GM12878 (cell line): Measurements from ENCODE around the gene HIVEP3. TPM values are rescaled to one million over a fixed set of nuclear protein-coding genes. Genes with fewer than 3 reads are reported as not detected.

Experiments
- ATAC-seq: fragments of 200-7000 bp; cut with Tn5 transposase; 3 replicates; pipeline ENCODE4 v1.9.1; 2020; ENCODE audit warnings: mild to moderate bottlenecking, moderate library complexity
- BruUV-seq: library from RNA; stranded (reverse); fragments of 400-500 nt; replicated peaks from 2 replicates; lab custom pipeline; 2021; lab: Mats Ljungman, UMichigan
- CTCF ChIA-PET: fragments of 300-600 bp; sonication (Branson Sonifier 250); formaldehyde crosslinking; extraction: SDS; loops from one replicate; lab custom pipeline; 2021; ENCODE audit warnings: inconsistent platforms; lab: Yijun Ruan, JAX
- POLR2A ChIA-PET: fragments of 350-600 bp; formaldehyde crosslinking; extraction: SDS; loops from one replicate; lab custom pipeline; 2021; ENCODE audit warnings: inconsistent platforms; lab: Charles Lee
- RAD21 ChIA-PET: fragments of 300-600 bp; sonication (Branson Sonifier 250); formaldehyde crosslinking; loops from one replicate; lab custom pipeline; 2023; ENCODE audit warnings: antibody characterized with exemption; ENCODE audit not compliant: unreplicated experiment; lab: Charles Lee
- SMC1A ChIA-PET: fragments of 300-600 bp; sonication (Branson Sonifier 250); formaldehyde crosslinking; loops from one replicate; lab custom pipeline; 2023; ENCODE audit not compliant: unreplicated experiment, uncharacterized antibody; lab: Charles Lee
- DNase-seq: peaks from one replicate; pipeline ENCODE4 v3.0.0-alpha.2; 2011; ENCODE audit warnings: low read depth, low spot score
- FAIRE-seq: peaks from 3 replicates; lab custom pipeline; 2011; peaks lifted over from hg19 to GRCh38; lab: Jason Lieb, UNC
- H2AFZ ChIP-seq: 2 replicates; pipeline ENCODE4 v1.6.0; 2011; ENCODE audit warnings: low read depth, low read length, control low read depth; ENCODE audit not compliant: control insufficient read depth
- H3K27ac ChIP-seq: 2 replicates; pipeline ENCODE4 v1.5.1; 2011; ENCODE audit warnings: control low read depth; ENCODE audit not compliant: control insufficient read depth, insufficient read depth
- H3K27me3 ChIP-seq, 2 experiments: replicated peaks in 1 of 2; 2 replicates each; pipeline versions ENCODE4 v1.6.0 to v1.6.1; 2011; ENCODE audit warnings: low read length in 1 of 2; ENCODE audit not compliant: control insufficient read depth in 2 of 2, insufficient read depth in 2 of 2
- H3K36me3 ChIP-seq, 2 experiments: 2 replicates each; pipeline ENCODE4 v1.5.1; 2011; ENCODE audit warnings: low read length in 1 of 2; ENCODE audit not compliant: control insufficient read depth in 2 of 2, insufficient read depth in 2 of 2
- H3K4me1 ChIP-seq: 2 replicates; pipeline ENCODE4 v1.6.1; 2011; ENCODE audit warnings: mild to moderate bottlenecking, low read length, moderate library complexity, mixed read lengths; ENCODE audit not compliant: control insufficient read depth, insufficient read depth
- H3K4me2 ChIP-seq: 2 replicates; pipeline ENCODE4 v1.6.0; 2011; ENCODE audit warnings: control low read depth; ENCODE audit not compliant: control insufficient read depth, insufficient read depth
- H3K4me3 ChIP-seq: fragments of 200-600 bp; sonication (generic); 2 replicates; pipeline ENCODE4 v1.5.1; 2016
- H3K79me2 ChIP-seq: 2 replicates; pipeline ENCODE4 v1.6.0; 2011; ENCODE audit warnings: low read length; ENCODE audit not compliant: control insufficient read depth, insufficient read depth
- H3K9ac ChIP-seq: 2 replicates; pipeline ENCODE4 v1.8.0; 2011; ENCODE audit warnings: low read length, control low read depth, mixed read lengths; ENCODE audit not compliant: control insufficient read depth, insufficient read depth
- H3K9me3 ChIP-seq: replicated peaks from 3 replicates; pipeline ENCODE4 v1.5.1; 2011; ENCODE audit warnings: mild to moderate bottlenecking, low read length; ENCODE audit not compliant: control insufficient read depth, insufficient read depth
- H4K20me1 ChIP-seq: 2 replicates; pipeline ENCODE4 v1.6.0; 2011; ENCODE audit not compliant: control insufficient read depth, insufficient read depth
- ASH2L ChIP-seq: fragments of 300-600, 200-600 bp; sonication (generic); IDR thresholded peaks from 2 replicates; pipeline ENCODE4 v1.6.1; 2017; ENCODE audit warnings: low read depth, mild to moderate bottlenecking, borderline replicate concordance
- DPF2 ChIP-seq: fragments of 450-650 bp; IDR thresholded peaks from 2 replicates; pipeline ENCODE4 v1.6.1; 2017; ENCODE audit warnings: mild to moderate bottlenecking
- FOS ChIP-seq: IDR thresholded peaks from 3 replicates; pipeline ENCODE4 v1.6.1; 2011; ENCODE audit warnings: borderline replicate concordance; ENCODE audit not compliant: insufficient read length; ENCODE audit errors: extremely low read depth
- HDAC6 ChIP-seq: fragments of 200-600 bp; sonication (generic); IDR thresholded peaks from one replicate; pipeline ENCODE4 v1.8.0; 2017; ENCODE audit warnings: antibody characterized with exemption; ENCODE audit not compliant: unreplicated experiment
- JUNB ChIP-seq: IDR thresholded peaks from 2 replicates; pipeline ENCODE4 v1.6.1; 2016; ENCODE audit warnings: antibody characterized with exemption, mild to moderate bottlenecking
- MEF2A ChIP-seq: IDR thresholded peaks from 2 replicates; pipeline ENCODE4 v1.6.1; 2011; ENCODE audit warnings: low read depth, mild to moderate bottlenecking, low read length, moderate library complexity; ENCODE audit not compliant: insufficient read depth
- NFYA ChIP-seq: IDR thresholded peaks from 2 replicates; pipeline ENCODE4 v1.6.1; 2011; ENCODE audit warnings: low read depth, mild to moderate bottlenecking, low read length, improper control_type of control experiment, borderline replicate concordance
- PML ChIP-seq: IDR thresholded peaks from 2 replicates; pipeline ENCODE4 v1.6.1; 2012; ENCODE audit warnings: low read length, inconsistent platforms
- SMARCA5 ChIP-seq: fragments of 450-650 bp; IDR thresholded peaks from 2 replicates; pipeline ENCODE4 v1.6.1; 2017; ENCODE audit warnings: mild to moderate bottlenecking
- SPI1 ChIP-seq: IDR thresholded peaks from 2 replicates; pipeline ENCODE4 v1.6.1; 2011; ENCODE audit warnings: low read depth, mild to moderate bottlenecking, low read length, moderate library complexity, borderline replicate concordance; ENCODE audit not compliant: insufficient read depth
- TBL1XR1 ChIP-seq: IDR thresholded peaks from 2 replicates; pipeline ENCODE4 v1.6.1; 2012; ENCODE audit warnings: low read depth, low read length, improper control_type of control experiment
- WGBS: methylation state at CpG from one replicate; pipeline ENCODE4 v1.1.6; 2016; ENCODE audit warnings: low lambda C conversion rate; ENCODE audit not compliant: insufficient replicate concordance, insufficient coverage; ENCODE audit errors: missing lambda C conversion rate; 5-methylcytosine and 5-hydroxymethylcytosine counted together
- in situ Hi-C: fragments of 300-500 bp; cut with MboI; formaldehyde crosslinking; loops from 9 replicates; pipeline ENCODE4 v1.14.3; 2018; ENCODE audit warnings: mixed read lengths
- intact Hi-C: fragments of 100-400 bp; cut with micrococcal nuclease; formaldehyde crosslinking; loops from one replicate; pipeline ENCODE4 v1.14.2; 2022; ENCODE audit not compliant: unreplicated experiment
- polyA plus RNA-seq, 11 experiments: library from polyadenylated mRNA; depleted of rRNA in 4 of 11; unstranded in 6 of 11; stranded (reverse) in 5 of 11; fragments of >200 nt; fragmentation: Nextera tagmentation in 4 of 11; fragmentation: Illumina TruSeq in 1 of 11; extraction: Ambion mirVana in 4 of 11; extraction: Trizol in 1 of 11; gene quantifications; 1 replicate in 1 of 11; 2 replicates in 10 of 11; pipeline versions ENCODE4 v1.2.1 to v1.2.3, GENCODE V29; 2011 to 2016; ENCODE audit warnings: inconsistent platforms in 2 of 11, missing spikeins in 2 of 11, low read depth in 1 of 11
- total RNA-seq, 4 experiments: library from RNA; depleted of rRNA in 3 of 4; stranded (reverse); fragments of >200 nt in 3 of 4; fragmentation: Illumina TruSeq in 1 of 4; extraction: Trizol in 1 of 4; gene quantifications; 2 replicates each; pipeline versions ENCODE4 v1.2.1 to v1.2.3, GENCODE V29; 2013 to 2021
- TF ChIP-seq, protein P1 (sequence below): fragments of 450-650 bp; IDR thresholded peaks from 2 replicates; pipeline ENCODE4 v1.6.1; 2017; ENCODE audit warnings: mild to moderate bottlenecking
- TF ChIP-seq, protein P2 (sequence below): fragments of 450-650 bp; formaldehyde crosslinking; IDR thresholded peaks from 2 replicates; pipeline ENCODE4 v1.4.0; 2022; ENCODE audit warnings: mild to moderate bottlenecking, moderate library complexity
- TF ChIP-seq, protein P3 (sequence below): fragments of 450-650 bp; IDR thresholded peaks from 2 replicates; pipeline ENCODE4 v1.6.1; 2017; ENCODE audit warnings: low read depth, mild to moderate bottlenecking, moderate library complexity

Gene HIVEP3
- total and polyA plus RNA-seq, 10 of the 15 experiments (the other 5 are each of a cell fraction or from before 2014, with no cell fraction given), result 1.8 to 13.6 (median 3.8) TPM

DNA sequence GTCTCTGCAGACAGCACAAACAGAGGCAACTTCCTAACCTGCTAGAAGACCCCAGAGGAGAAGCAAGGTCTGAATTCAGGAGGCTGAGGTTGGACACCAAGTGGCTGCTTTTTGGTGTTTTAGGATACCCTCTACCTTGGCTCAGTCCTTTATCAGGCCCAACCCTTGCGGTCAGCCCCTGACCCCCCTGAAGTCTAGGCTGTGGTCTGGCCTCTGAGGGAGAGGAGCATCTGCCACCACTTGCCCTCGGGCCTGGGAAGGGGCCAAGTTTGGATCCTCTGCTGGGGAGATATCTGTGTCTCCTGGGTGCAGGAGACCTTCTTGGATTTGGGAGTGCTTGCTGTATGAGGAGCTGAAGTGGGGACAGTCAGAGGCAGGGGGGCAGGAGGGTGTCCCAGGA is 455.2 kb downstream of the HIVEP3 start (continued):
- TF ChIP-seq DPF2 (no peak), FOS (no peak)
- TF ChIP-seq, protein P1, sequence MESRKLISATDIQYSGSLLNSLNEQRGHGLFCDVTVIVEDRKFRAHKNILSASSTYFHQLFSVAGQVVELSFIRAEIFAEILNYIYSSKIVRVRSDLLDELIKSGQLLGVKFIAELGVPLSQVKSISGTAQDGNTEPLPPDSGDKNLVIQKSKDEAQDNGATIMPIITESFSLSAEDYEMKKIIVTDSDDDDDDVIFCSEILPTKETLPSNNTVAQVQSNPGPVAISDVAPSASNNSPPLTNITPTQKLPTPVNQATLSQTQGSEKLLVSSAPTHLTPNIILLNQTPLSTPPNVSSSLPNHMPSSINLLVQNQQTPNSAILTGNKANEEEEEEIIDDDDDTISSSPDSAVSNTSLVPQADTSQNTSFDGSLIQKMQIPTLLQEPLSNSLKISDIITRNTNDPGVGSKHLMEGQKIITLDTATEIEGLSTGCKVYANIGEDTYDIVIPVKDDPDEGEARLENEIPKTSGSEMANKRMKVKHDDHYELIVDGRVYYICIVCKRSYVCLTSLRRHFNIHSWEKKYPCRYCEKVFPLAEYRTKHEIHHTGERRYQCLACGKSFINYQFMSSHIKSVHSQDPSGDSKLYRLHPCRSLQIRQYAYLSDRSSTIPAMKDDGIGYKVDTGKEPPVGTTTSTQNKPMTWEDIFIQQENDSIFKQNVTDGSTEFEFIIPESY, result no peak
- TF ChIP-seq, protein P2, sequence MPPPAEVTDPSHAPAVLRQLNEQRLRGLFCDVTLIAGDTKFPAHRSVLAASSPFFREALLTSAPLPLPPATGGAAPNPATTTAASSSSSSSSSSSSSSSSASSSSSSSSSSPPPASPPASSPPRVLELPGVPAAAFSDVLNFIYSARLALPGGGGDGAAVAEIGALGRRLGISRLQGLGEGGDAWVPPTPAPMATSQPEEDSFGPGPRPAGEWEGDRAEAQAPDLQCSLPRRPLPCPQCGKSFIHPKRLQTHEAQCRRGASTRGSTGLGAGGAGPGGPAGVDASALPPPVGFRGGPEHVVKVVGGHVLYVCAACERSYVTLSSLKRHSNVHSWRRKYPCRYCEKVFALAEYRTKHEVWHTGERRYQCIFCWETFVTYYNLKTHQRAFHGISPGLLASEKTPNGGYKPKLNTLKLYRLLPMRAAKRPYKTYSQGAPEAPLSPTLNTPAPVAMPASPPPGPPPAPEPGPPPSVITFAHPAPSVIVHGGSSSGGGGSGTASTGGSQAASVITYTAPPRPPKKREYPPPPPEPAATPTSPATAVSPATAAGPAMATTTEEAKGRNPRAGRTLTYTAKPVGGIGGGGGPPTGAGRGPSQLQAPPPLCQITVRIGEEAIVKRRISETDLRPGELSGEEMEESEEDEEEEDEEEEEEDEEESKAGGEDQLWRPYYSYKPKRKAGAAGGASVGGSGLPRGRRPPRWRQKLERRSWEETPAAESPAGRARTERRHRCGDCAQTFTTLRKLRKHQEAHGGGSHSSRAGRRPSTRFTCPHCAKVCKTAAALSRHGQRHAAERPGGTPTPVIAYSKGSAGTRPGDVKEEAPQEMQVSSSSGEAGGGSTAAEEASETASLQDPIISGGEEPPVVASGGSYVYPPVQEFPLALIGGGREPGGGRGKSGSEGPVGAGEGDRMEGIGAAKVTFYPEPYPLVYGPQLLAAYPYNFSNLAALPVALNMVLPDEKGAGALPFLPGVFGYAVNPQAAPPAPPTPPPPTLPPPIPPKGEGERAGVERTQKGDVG (CRISPR knock-in tag), result no peak

- no peak overlapping the region for H3K4me2 ChIP-seq
- H3K36me3 ChIP-seq, result no peaks in the 10 kb centered on the region
- no TSS peak for BruUV-seq
- ChIA-PET CTCF (interaction anchor here (1.0 kb wide), 1 partner anchor 19 kb away, joined by 3 read pairs; no protein-coding TSS in a partner anchor), POLR2A (no interaction called here), SMC1A (no interaction called here), RAD21 (no interaction called here)
- ATAC-seq (no peak), FAIRE-seq (no peak), DNase-seq (no peak)
- no peak overlapping the region for H3K9ac ChIP-seq
- intact Hi-C loops, result no loop called here
- no peaks in the 10 kb centered on the region for H3K9me3 ChIP-seq
- H3K79me2 ChIP-seq, result no peaks in the 10 kb centered on the region
- peaks cover 0 to 3% of the 10 kb centered on the region in 2 experiments; a peak in 3 of 4 replicates for H3K27me3 ChIP-seq
- TF ChIP-seq, protein P1, result no peak
- no peak for TF ChIP-seq JUNB
- TF ChIP-seq ASH2L, result no peak
- TF ChIP-seq TBL1XR1, result no peak
- TF ChIP-seq NFYA, result no peak
- no peak for TF ChIP-seq HDAC6
- TF ChIP-seq SPI1, result no peak
- TF ChIP-seq, protein P3, sequence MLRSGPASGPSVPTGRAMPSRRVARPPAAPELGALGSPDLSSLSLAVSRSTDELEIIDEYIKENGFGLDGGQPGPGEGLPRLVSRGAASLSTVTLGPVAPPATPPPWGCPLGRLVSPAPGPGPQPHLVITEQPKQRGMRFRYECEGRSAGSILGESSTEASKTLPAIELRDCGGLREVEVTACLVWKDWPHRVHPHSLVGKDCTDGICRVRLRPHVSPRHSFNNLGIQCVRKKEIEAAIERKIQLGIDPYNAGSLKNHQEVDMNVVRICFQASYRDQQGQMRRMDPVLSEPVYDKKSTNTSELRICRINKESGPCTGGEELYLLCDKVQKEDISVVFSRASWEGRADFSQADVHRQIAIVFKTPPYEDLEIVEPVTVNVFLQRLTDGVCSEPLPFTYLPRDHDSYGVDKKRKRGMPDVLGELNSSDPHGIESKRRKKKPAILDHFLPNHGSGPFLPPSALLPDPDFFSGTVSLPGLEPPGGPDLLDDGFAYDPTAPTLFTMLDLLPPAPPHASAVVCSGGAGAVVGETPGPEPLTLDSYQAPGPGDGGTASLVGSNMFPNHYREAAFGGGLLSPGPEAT, result no peak
- TF ChIP-seq MEF2A, result no peak
- TF ChIP-seq SMARCA5, result no peak
- no peak for TF ChIP-seq PML
- H3K27ac ChIP-seq, result no peak overlapping the region
- H2AFZ ChIP-seq, result no peak overlapping the region
- no peak overlapping the region for H3K4me3 ChIP-seq
- in situ Hi-C loops, result no loop called here
- no peaks in the 10 kb centered on the region for H3K4me1 ChIP-seq
- WGBS, result 67% methylated on average over 2 of the region's 2 CpGs
- H4K20me1 ChIP-seq, result no peaks in the 10 kb centered on the region
Observed at GRCh38 chr1:41462680-41463004, 456.1 kb downstream of the HIVEP3 start.
